ENCODE results near the gene B3GALT4.
"Not testable (repeated sequence)": the region's sequence is repeated elsewhere in the genome, so short reads cannot be mapped to it uniquely, and the experiment has no call there.

Gene B3GALT4

DNA sequence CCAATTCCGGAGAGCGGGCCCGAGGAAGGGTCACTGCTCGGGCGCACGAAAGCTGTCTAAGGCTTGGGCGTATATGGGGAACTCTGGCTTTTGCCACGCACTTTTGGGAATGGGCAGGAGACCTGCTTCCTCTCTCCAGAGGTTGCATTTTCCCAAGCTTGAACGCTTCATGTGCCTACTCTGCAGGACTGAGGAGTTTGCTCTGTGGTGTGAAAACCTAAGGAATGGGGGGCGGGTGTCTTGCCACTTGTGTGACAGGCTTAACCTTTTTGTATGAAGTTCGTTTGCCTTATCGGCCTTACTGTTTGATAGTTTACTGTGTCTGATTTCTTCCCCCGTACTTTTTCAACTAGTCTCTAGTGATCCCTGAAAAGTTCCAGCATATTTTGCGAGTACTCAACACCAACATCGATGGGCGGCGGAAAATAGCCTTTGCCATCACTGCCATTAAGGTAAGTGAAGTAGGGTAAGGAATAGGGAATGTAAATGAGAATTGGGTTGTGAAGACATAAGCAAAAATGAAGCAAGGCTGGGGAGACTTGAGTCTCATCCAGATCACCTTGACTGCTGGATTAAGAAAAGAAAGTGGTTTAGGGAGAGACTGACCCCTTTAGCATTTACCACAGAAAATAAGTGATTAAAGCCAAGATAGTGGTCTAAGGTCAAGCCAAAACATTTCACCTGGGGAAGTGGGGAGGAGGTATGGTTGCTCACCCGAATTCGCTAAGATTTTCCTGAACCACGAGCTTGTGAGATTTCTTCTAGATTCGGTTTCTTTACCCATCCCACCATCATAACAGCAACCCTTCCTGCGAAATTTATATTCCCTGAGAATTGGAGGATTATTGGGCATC is 4.4 kb upstream of the B3GALT4 start:
- DNase-seq, result no peak

DNA sequence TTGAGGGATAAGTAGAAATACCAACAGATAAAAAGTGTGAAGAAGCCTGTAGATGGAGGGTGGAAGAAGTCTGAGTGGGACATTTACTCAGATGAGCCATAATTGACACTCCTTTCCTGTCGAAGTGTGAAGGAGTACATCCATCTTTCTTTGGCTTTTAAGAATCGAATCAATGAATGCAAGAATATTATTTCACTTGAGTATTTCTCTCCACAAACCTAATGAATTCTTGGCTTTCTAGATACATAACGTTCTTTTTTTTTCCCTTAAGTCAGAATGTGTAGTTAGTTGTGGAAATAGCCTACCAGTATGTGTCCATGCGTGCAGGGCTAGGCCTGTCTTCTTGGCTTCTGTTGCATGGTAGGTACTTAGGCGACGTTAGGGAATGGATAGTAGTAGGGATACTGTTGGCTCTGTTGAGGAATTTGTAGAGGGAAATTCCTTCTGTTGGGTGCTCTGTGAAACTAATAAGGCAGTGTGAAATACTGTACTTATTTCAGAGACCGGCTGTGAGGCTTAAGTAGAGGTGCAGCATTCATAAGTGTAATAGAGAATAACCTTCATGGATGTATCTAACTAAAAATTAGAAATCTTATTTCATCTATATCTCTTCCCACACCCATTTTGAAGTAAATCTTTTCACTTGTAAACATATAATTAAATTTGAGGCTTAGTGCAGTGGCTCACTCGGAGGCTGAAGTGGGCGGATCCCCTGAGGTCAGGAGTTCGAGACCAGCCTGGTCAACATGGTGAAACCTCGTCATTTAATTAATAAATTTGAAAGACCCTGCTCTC is 3.6 kb upstream of the B3GALT4 start:
- DNase-seq, result no peak

DNA sequence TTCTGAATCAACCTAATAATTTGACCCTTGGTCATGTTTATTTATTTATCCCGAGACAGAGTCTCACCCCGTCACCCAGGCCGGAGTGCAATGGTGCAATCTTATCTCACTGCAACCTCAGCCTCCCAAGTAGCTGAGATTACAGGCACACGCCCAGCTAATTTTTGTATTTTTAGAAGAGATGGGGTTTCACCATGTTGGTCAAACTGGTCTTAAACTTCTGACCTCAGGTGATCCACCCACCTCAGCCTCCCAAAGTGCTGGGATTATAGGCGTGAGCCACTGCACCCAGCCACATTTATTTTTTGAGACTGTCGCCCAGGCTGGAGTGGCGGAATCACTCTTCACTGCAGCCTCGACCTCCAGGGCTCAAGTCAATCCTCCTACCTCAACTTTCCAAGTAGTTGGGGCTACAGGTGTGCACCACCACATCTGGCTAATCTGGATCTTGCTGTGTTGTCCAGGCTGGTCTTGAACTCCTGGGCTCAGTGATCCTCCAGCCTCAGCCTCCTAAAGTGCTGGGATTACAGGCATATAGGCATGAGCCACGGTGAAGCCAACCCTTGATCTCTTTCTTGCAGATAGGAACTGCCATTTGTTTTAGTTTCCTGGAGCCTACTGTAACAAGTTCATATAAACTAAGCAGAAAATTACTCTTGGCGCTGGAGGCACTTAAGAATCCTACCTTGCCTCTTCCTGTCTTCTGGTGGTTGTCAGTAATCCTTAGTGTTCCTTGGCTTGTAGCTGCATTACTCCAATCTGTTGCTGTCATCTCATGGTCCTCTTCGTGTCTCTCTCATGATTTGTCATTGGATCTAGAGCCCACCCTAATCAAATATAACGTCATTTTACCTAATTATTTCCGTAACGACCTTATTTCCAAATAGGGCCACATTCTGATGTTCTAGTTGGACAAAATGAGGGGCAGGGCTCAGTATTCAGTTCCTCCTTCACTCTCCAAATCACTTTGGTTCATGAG is 2.7 kb upstream of the B3GALT4 start:
- DNase-seq, result no peak

DNA sequence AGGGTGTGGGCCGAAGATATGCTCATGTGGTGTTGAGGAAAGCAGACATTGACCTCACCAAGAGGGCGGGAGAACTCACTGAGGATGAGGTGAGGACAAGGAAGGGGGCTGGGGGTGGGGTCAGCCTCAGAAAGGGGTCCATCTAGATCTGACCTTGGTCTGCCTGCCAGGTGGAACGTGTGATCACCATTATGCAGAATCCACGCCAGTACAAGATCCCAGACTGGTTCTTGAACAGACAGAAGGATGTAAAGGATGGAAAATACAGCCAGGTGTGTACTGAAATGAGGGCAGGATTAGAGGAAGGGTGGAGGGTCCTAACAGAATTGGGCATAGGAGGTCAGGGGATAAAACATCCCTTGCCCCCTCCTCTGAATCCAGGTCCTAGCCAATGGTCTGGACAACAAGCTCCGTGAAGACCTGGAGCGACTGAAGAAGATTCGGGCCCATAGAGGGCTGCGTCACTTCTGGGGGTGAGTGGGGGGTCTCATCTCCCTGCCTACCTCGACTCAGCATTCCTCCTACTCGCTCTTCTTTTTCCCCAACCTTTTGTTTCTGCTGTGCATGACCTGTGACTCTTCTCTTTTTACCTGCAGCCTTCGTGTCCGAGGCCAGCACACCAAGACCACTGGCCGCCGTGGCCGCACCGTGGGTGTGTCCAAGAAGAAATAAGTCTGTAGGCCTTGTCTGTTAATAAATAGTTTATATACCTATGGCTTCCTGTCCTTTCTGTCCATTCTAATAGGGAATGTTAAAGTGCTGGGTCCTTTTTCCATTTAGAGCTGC is 935 bp upstream of the B3GALT4 start:
- not testable (repeated sequence) for DNase-seq

DNA sequence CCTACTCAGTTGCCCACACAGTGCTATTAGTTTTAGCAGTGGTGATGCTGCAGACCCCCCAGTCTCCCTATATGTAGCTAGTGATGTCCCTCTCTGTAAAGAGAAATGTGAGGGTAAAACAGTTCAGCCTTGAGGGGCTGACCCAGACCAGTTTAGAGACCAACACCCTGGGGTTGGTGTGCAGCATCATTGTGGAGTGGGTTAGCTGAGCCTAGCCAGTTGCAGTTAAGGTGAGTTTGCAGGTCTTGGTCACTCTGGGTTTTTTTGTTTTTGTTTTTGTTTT is 401 bp upstream of the B3GALT4 start:
- no peak for DNase-seq

DNA sequence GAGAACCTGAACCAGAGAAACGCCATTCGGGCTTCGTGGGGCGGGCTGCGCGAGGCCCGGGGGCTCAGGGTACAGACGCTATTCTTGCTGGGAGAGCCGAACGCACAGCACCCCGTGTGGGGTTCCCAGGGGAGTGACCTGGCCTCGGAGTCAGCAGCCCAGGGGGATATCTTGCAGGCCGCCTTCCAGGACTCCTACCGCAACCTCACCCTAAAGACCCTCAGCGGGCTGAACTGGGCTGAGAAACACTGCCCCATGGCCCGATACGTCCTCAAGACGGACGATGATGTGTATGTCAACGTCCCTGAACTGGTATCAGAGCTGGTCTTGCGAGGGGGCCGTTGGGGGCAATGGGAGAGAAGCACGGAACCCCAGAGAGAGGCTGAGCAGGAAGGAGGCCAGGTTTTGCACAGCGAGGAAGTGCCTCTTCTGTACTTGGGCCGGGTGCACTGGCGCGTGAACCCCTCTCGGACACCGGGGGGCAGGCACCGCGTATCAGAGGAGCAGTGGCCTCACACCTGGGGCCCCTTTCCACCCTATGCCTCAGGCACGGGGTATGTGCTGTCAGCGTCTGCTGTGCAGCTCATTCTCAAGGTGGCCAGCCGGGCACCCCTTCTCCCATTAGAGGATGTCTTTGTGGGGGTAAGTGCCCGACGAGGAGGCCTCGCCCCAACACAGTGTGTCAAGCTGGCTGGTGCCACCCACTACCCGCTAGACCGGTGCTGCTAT is 904 bp downstream of the B3GALT4 start:
- no peak for DNase-seq

DNA sequence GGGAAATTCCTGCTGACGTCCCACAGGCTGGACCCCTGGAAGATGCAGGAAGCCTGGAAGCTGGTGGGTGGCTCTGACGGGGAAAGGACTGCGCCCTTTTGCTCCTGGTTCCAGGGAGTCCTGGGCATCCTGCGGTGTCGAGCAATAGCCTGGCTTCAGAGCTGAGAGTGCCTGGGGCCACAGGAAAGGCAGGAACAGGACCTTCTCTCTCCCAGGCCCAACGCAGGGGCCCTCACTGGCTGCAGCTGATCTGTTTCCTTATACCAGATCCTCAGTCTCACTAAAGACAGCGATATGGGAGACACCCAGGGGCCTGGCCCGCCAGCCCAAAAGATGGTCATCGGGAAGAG is 1.4 kb downstream of the B3GALT4 start:
- no peak for DNase-seq

DNA sequence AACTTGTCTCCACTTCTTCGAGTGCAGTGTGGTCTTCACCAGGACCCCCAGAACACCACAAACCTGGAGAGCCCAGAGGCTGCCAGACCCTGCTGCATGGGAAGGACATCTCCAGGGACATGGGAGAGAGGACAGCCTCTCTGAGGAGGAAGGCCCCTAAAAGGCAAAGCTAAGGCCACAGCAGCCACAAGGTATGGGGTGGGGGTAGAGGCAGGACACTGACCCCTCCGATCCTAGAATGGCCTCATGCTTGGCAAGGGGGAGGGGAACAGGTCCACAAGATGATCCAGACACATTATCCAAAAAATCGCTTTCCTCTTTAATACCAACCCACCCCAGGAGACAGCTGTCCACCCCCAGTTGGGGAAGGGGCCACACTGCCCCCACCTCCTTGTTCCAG is 1.9 kb downstream of the B3GALT4 start:
- no peak for DNase-seq

DNA sequence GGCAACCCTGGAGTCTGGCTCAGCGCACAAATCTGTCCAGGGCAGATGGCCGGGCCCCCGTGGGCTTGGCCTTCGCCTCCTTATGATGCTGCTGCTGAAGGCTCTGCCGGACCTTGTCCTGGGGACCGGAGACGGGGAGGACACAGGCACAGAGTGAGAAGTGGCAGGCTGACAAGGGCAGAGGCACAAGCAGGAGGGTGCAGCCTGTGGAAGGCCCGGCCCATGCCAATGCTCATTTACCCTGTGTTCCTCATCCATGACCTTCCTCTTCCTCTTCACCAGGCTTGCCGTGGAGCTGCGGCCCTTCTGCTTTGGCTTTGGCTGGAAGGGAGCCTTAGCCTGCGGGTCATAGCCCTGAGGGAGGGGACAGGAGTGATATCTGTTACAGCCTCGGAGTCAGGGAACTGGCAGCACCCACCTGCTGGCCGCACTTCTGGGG is 2.4 kb downstream of the B3GALT4 start:
- DNase-seq, result no peak

DNA sequence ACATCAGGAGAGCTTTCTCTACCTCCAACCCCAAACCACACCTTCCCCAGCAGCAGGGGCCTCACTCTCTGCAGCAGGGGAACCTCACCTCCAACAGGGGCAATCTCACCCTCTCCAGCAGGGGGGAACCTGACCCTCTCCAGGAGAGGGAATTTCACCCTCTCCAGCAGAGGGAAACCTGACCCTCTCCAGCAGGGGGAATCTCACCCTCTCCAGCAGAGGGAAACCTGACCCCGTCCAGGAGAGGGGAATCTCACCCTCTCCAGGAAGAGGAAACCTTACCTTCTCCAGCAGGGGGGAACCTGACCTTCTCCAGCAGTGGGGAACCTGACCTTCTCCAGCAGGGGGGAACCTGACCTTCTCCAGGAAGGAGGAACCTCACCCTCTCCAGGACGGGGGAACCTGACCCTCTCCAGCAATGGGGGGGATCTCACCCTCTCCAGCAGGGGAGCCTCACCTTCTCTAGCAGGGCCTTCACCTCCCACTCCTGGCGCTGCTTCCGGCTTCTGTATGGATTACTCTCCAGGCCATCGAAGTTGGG is 3.1 kb downstream of the B3GALT4 start:
- no peak for DNase-seq

DNA sequence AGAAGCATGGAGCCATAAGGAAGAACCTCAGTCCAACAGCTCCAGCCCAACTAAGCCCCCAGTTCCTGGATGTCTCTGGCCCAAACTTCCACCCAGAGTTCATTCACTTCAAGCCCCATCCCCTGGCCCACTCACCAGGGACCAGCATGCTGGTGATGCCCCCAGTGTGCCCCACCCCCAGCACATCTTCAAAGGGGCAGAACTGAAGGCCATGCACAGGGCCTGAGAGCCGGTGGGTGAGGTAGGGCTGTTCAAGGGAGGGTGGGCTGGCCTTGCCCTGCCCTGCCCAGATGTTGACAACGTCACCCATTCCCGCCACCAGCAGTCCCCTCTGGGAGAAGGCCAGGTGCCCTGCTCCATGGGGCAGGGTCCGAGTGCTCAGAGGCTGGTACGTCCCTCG is 3.6 kb downstream of the B3GALT4 start:
- DNase-seq, result no peak

DNA sequence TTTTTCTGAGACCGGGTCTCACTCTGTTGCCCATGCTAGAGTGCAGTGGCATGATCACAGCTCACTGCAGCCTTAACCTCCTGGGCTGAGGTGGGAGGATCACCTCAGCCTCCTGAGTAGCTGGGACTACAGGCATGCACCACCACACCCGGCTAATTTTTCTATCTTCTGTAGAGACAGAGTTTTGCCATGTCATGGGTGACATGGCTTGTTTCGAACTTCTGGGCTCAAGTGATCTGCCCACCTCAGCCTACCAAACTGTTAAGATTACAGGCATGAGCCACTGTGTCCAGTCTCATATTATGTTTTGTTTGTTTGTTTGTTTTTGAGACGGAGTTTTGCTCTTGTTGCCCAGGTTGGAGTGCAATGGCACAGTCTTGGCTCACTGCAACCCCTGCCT is 8.3 kb downstream of the B3GALT4 start:
- DNase-seq, result not testable (repeated sequence)

DNA sequence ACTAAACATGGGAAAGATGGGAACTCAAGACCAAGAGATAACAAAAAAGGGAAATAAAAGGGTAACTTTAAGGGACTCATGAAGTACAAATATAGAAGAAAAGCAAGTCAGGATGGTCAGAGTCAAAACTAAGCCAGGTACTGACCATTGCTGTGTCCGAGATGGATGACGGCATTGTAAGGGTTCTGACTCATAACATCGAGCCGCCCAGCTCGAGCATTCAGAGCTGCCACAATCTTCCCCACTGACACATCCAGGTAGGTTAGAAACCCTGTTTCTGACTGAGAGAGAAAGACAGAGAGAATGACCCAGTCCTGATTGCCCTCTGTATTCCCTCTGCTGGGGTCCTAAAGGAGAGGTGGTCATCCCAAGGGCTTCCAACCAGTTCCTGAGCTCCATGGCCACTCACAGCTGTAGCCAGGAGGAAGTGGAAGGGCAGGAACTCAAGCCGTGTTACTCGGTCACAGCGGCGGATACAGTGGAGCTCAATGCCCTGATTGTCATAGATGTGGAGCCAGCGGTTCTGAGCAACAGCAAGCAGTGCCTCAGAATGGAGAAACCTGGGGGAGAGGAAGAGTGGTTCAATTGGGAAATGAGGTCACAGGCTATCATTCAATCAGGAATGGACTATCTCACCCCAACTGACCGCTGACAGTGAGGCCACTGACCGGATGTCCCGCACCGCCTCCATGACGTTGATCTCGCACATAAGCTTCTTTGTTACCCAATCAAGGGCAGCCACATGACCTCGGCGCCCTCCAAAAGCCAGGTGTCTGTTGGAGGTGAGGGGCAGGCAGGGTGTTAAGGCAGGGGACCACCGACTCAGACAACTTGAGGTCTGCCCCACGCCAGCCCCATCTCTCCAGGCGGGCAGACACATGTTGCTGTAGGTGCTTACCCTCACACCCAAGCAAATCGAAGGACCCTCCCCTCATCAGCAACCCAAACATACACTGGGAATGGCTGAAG is 10.3 kb downstream of the B3GALT4 start:
- no peak for DNase-seq

DNA sequence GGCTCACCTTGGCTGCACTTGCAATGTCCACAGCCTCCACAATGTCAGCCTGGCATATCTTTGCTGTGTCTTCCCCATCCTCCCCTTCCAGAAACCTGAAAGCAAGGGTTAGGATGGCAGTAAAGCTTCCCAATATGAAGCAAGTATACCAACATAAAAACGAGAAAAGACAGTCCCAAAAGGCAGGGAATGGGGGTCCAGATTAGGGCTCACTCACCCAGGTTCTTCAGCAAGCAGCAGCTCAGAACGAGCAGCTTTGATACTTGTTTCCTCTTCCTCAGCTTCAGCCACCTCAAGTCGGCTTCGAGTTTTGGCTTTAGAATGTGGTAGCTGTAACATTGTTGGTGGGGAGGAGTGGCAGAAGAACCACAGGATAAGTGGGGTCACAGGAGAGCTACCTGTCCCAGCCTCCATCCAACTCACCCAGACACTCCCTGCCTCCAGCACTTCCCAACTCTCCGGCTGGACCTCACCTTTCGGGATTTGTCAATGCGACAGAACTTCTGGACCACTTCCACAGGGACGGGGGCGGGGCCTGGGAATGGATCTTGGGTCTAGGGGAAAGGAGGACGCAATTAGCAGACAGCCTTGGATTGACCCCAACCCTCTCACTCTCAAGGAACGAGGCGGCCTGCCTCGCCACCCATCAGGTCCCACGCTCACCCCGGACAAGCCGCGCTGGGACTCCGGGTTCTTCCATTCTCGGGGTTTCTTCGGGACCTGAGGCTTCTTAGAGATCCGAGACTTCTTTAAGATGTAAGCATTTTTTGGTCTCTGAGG is 11.4 kb downstream of the B3GALT4 start:
- DNase-seq, result no peak

DNA sequence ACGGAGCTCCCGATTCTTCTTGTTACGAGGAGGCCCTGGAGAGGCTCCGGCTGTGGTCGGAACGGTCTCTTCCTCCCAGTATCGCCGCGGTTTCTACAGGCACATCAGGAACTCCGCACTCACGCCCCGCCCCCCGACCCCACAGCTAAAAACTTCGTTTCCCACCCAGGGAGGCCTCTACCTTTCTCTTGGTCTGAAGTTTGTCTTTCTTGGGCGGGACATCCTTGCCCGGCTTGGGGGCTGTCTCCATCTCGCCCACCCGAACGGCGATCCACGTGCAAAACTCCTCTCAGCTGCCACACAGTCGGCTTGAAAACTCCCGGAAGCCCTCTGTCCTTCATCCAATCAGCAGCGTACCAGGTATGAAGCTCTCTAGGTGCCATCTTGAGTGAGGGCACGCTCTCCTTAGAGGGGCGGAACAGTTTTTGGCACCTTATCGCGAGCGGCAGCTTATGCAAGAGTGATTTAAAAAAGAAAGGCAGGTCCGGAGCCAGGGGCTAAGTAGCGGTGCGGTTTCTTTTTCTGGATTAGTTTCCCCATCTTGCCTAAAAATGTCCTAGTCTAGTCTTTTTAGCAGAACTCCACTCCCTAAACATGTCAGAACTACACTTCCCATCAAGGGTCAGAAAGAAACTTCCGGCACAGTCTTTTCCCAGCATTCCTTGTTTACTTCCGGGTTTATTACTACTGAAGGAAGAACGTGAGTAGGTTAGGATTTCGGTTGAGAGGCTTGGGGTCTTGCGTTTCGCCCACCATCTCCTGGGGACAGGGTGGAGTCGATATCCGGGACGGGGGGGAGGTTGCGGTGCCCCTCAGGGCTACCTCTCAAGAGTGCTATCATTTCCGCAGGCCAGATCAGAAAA is 12.2 kb downstream of the B3GALT4 start, which contains the start of the genes PFDN6 and WDR46:
Gene PFDN6, plus strand, starts transcription at position 681 of the 863 bp plus-strand sequence. CDS start 256 bp downstream, outside the sequence.
Gene WDR46, minus strand, starts transcription at position 319 of the 863 bp plus-strand sequence. Its CDS starts 69 bp downstream, at position 250.
- DNase-seq, result peak; percentile 87

DNA sequence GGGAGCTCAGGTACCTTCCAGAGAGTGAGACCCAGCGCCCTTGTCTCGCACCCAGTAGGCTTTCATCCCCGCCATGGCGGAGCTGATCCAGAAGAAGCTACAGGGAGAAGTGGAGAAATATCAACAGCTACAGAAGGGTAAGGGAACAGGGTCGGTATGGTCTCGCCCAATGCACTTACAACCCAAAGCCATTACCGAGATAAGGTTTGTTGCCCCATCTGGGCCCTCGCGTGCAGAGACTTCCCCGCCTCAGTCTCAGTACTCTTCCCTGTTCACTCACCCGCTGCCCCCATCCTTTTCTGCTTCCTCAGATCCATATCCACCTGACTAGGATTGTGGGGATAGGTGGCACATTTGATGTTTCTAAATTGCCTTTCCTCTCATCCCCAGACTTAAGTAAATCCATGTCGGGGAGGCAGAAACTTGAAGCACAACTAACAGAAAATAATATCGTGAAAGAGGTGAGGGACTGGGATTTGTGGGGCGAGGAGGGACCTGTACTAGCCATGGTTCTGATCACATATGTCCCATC is 12.9 kb downstream of the B3GALT4 start:
- DNase-seq, result no peak

DNA sequence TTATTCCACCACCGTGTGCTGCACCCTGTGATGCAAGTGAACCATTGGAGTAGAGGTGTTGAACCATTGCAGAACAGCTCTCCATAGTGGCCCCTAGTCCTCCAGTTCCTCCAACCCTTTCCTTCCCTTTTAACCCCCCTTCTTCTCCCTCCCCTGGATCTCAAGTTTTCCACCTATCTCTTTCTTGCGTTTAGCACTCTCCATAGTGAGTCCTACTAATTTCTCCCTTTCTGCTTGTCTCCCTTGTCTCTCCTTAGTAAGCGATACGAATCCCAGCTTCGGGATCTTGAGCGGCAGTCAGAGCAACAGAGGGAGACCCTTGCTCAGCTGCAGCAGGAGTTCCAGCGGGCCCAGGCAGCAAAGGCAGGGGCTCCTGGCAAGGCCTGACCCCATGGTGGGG is 13.5 kb downstream of the B3GALT4 start:
- no peak for DNase-seq

Data from NCI-H1436 treated with DMSO at 0.1 percent for 48 hours (cell line).